Measurements from ENCODE around the gene UBQLNL. TPM values are rescaled to one million over a fixed set of nuclear protein-coding genes. Genes with fewer than 3 reads are reported as not detected.

UBQLNL gene, protein sequence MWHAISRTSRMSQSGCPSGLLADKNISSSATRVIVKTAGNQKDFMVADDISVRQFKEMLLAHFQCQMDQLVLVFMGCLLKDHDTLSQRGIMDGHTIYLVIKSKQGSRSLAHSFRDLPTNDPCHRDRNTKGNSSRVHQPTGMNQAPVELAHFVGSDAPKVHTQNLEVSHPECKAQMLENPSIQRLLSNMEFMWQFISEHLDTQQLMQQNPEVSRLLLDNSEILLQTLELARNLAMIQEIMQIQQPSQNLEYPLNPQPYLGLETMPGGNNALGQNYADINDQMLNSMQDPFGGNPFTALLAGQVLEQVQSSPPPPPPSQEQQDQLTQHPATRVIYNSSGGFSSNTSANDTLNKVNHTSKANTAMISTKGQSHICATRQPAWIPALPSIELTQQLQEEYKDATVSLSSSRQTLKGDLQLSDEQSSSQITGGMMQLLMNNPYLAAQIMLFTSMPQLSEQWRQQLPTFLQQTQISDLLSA
- 1 to 10 TPM in 1 of 2 donors, under 1 TPM in 1; 0.52 to 4.3 TPM for total RNA-seq

DNA sequence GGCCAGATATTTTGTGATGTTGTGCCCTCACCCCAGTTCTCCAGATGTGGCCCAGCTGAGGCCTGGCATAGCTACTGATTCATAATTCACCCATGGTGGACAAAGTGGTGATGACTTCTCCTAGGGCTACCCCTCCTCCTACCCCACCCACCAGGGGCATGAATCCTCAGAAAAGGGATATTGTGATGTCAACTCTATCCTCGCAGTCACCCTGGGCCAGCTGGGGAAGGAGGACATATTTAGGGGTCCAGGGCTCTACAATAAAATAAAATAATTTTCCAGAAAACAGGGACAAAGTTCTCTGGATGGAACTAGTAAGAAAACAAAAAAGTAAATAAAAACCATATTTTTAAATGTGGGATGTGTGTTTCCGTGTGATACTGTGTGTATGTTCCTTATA, at the start of gene UBQLNL:
TSS of gene UBQLNL (minus strand) at position 101 of the 400 bp plus-strand sequence. CDS start 258 bp downstream, outside the sequence.
- Histone ChIP-seq H3K4me3 (no peak within 1 kb of the TSS), H3K9me3 (no peaks in the 10 kb centered on the region), H3K36me3 (replicated peaks in 1 of 2; ENCODE audit: insufficient read depth in 1 of 2, low read depth in 2 of 2) (no peaks in the 10 kb centered on the region), H3K4me1 (no peaks in the 10 kb centered on the region), H3K27ac (no peak within 1 kb of the TSS), H3K27me3 (no peaks in the 10 kb centered on the region)
- intact Hi-C loops (cut with DNase I) = no loop called here
- WGBS, 2 donors = 88 to 91% methylated on average over 2 of the region's 2 CpGs
- no peak for TF ChIP-seq POLR2A (IDR thresholded peaks at IDR 0.05)
- TF ChIP-seq, protein P1, sequence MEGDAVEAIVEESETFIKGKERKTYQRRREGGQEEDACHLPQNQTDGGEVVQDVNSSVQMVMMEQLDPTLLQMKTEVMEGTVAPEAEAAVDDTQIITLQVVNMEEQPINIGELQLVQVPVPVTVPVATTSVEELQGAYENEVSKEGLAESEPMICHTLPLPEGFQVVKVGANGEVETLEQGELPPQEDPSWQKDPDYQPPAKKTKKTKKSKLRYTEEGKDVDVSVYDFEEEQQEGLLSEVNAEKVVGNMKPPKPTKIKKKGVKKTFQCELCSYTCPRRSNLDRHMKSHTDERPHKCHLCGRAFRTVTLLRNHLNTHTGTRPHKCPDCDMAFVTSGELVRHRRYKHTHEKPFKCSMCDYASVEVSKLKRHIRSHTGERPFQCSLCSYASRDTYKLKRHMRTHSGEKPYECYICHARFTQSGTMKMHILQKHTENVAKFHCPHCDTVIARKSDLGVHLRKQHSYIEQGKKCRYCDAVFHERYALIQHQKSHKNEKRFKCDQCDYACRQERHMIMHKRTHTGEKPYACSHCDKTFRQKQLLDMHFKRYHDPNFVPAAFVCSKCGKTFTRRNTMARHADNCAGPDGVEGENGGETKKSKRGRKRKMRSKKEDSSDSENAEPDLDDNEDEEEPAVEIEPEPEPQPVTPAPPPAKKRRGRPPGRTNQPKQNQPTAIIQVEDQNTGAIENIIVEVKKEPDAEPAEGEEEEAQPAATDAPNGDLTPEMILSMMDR (IDR thresholded peaks at IDR 0.05) = no peak
- DNase-seq (no peak), ATAC-seq (no peak)

DNA sequence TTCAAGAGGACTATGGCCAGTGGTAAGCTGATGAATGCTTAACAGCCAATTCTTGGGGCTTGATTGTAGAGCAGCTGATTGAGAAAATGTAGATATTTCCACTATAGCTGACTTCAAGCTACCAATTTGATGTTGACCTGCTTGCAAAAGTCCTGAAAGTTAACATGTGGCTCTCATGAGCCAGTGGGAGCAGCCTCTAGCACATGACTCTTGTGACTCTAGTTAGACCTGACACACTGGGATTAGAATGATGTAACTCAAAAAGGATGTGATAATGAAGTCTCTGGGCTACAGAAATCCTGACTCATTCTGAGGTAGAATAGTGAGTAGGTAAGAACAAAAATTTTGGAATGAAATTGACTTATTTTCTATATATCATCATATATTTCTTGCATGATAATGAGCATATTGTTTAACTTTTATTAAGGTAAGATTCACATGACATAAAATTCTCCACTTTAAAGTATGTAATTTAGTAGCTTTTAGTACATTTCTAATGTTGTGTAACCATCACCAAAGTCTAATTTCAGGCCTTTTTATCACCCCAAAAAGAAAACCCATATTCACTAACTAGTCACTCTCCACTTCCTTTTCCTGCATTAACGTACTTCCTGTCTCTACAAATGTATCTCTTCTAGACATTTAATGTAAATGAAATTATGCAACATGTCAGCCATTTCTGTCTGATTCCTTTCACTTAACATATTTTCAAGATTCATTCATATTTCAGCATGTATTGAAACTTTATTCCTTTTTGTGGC, 47.9 kb upstream of the UBQLNL start:
- no peaks in the 10 kb centered on the region for H3K4me1 ChIP-seq
- DNase-seq = no peak
- H3K27ac ChIP-seq = no peak overlapping the region
- intact Hi-C loops (cut with DNase I) = no loop called here
- no peaks in the 10 kb centered on the region for H3K9me3 ChIP-seq
- H3K27me3 ChIP-seq = no peaks in the 10 kb centered on the region
- H3K4me3 ChIP-seq = no peak overlapping the region
- ATAC-seq = no peak
- TF ChIP-seq, protein P1 (IDR thresholded peaks at IDR 0.05) = no peak
- TF ChIP-seq POLR2A (IDR thresholded peaks at IDR 0.05) = no peak
- no peaks in the 10 kb centered on the region for H3K36me3 ChIP-seq (replicated peaks in 1 of 2; ENCODE audit: insufficient read depth in 1 of 2, low read depth in 2 of 2)
- WGBS, 2 donors = 83 to 86% methylated on average over 1 of the region's 1 CpG

DNA sequence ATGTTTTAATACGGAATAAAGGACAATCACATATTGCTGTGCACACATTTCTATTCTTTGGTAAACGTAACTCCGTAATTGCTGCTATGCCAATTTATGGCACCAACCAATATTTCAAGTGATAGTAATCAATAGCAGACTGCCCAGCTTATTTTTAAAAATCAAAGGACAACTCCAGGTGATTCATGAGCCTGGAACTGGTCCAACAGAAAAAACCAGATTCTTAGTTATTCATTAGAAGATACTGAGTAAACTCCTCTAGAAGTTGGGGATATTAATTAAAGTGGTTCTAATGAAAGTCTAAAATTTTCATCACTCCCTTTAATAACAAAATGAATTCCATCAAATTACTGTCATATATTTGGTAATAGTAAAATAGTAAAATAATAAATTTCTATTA, 41.3 kb upstream of the UBQLNL start:
- 40 to 50% methylated on average over 3 of the region's 3 CpGs for WGBS, 2 donors
- intact Hi-C loops (cut with DNase I) = no loop called here

DNA sequence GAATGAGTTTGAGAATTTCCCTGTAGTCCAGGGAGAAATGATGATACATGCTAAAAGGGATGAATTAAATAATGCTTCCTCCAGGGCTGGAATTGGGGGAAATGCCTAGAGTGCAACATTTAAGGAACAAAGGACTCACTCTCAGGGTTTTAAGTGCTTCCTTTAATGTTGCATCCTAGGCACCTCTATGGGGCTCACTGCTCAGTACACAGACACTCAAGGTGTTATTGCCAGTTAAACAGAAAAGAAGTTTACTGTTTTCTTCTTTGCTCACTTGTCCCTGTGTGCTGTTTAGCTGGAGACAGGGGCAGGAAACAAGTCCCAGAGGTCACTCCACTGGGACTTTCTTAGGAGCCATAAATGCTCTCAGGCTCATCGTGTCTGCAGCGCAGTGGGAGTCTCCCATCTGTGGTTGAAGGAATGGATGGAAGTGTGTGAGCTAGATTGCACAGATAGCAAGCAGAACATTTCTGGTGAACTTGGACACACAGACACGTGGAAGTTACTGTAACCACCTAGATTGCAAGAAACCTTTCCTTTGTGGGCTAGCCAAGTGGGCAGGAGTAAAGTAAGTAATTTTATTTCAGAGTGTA, 40.2 kb upstream of the UBQLNL start:
- TF ChIP-seq, protein P1 (IDR thresholded peaks at IDR 0.05) = no peak
- no peak for TF ChIP-seq POLR2A (IDR thresholded peaks at IDR 0.05)
- H3K27me3 ChIP-seq = no peaks in the 10 kb centered on the region
- no peak overlapping the region for H3K27ac ChIP-seq
- H3K36me3 ChIP-seq (replicated peaks in 1 of 2; ENCODE audit: insufficient read depth in 1 of 2, low read depth in 2 of 2) = no peaks in the 10 kb centered on the region
- intact Hi-C loops (cut with DNase I) = no loop called here
- 63 to 82% methylated on average over 3 of the region's 3 CpGs for WGBS, 2 donors
- ATAC-seq = no peak
- no peaks in the 10 kb centered on the region for H3K9me3 ChIP-seq
- DNase-seq = no peak
- no peak overlapping the region for H3K4me3 ChIP-seq
- no peaks in the 10 kb centered on the region for H3K4me1 ChIP-seq

More for the DNA sequence above, 41.3 kb upstream of the UBQLNL start:
- Histone ChIP-seq H3K4me1 (no peaks in the 10 kb centered on the region), H3K27me3 (no peaks in the 10 kb centered on the region), H3K9me3 (no peaks in the 10 kb centered on the region), H3K27ac (no peak overlapping the region), H3K36me3 (replicated peaks in 1 of 2; ENCODE audit: insufficient read depth in 1 of 2, low read depth in 2 of 2) (no peaks in the 10 kb centered on the region), H3K4me3 (no peak overlapping the region)
- TF ChIP-seq POLR2A (IDR thresholded peaks at IDR 0.05) = no peak
- TF ChIP-seq, protein P1 (IDR thresholded peaks at IDR 0.05) = no peak
- no peak for ATAC-seq
- no peak for DNase-seq
